Mucosa of gallbladder (tissue), 1 donor: ENCODE results near the gene HIVEP3. TPM values are rescaled to one million over a fixed set of nuclear protein-coding genes. Genes with fewer than 3 reads are reported as not detected.

Experiments
- DNase-seq: peaks from one replicate; pipeline ENCODE4 v3.0.0-alpha.2; 2020; ENCODE audit warnings: low spot score
- total RNA-seq: library from RNA; stranded (reverse); gene quantifications from one replicate; pipeline ENCODE4 v1.2.1, GENCODE V29; 2021
- donor health status: DM: no; HTN: no; CAD: no.

The HIVEP3 gene
- total RNA-seq, 1 donor from 2014 or later, result 8.7 TPM

DNA sequence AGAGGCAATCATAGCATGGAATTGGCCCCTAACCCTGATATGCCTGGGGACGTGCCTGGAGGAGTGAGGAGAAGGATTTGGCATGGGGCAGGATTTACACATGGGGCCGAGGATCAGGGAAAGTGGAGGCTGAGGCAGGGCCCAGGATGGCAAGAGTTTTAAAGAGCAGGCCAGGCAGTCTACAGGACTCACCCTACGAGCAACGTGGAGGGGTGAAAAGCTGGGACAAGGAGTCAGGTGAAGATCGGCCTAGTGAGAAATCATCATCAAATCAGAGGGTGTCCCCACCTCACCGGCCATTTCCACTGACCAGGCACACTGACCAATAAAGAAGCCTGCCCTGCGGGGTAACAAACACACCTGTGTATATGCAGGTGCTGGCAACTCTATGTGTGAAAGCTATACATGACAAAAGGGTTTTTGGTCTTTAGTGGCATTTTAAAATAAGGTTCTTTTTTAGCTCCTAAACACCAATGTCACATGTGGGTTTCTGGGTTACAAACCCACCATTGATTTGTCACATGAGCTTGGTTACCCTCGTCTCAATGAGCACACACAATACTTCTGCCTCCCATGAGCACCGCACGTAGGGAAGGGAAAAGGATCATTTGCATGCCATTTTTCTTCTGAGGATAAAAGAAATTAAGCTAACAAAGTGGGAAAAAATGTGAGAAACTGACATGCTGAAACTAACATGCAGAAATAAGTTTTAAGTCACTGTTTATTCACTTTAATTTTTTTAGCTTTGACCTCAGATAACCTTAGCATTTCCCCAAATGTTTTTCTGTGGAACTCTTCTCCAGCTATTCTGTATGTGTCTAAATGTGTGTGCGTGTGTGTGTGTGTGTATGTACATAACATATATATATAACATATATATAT, 266.1 kb downstream of the HIVEP3 start:
- no peak for DNase-seq

DNA sequence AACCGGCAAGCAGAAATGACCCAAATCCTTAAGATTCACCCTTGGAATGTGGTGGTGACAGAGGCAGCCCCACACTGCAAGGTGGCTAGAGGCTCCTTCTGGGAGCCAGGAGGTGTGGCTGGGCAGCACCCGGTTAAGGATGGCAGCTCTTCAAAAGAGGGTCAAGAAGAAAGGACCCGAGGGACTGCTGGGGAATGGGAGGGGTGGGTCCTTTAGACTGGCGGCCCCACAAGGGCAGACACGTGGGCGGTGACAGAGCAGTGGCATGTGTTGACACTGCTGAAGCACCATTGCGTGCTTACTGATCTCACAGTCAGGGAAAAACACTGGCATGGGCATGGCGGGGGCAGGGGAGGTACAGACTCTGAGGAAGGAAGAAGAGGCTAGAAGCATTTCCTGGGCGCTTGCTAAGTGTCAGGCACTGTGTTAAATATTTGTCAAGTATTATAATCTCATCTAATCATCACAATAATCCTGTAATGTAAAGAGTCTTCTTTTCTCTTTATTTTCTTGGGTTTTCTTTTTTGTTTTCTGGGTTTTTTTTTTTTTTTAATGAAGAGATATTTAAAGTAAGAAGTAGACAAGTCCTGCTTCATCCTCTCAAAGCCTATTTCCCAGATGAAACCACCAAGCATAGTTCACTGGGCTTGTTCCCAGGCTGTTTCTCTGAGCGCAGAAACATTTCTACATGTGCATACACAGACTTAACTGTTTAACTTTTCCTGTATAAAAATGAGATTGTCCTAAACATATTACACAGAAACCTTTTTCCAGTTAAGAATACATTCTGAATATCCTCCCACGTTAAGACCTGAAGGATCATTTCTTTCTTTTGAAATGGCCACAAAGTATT, 268.5 kb downstream of the HIVEP3 start:
- DNase-seq, result no peak

DNA sequence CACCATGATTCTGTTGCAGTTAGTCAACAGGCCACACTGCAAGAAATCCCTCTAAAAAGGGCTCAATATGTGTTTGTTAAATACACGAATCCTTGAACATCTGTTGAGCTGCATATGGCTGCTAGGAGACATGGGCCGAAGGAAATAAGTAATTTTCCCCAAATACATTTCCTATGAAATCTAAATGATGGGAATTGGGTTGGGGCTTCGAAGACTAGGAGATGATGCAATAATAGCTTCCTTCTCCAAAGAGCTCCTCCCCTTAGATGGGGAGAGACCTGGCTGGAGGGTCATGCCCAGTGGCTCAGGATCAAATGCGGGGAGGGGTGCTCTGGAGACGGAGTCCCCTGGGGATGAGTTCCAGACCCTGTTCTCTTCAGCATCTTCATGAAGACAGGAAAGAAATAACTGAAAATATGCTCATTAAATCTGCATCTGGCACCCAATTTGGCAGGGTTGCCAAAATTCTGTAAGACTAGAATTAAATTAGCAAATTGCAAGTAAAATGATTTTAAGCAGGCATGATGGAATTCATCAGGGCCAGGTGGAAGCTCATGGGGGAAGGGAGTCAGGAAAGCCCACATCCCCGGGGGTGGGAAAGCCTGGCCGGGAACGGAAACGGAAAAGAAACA, 269.2 kb downstream of the HIVEP3 start:
- no peak for DNase-seq

DNA sequence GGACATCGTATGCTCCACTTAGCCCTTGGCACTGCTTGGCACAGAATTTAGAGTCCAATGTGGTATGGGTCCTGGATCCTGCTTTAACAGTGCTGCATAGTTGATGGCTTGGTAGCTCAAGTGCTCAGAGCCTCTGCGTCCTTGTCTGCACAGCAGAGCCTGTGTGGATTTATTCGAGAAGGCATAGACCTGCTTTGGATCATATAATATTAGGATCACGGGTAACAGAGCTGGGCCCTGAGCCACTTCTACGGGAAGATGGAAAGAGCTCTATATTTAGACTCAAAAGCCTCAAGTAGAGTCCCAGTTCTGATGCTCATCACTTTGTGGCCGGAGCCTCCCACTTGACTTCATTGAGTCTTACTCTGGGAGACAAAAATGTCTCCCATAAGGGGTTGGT, 269.9 kb downstream of the HIVEP3 start:
- DNase-seq, result no peak

DNA sequence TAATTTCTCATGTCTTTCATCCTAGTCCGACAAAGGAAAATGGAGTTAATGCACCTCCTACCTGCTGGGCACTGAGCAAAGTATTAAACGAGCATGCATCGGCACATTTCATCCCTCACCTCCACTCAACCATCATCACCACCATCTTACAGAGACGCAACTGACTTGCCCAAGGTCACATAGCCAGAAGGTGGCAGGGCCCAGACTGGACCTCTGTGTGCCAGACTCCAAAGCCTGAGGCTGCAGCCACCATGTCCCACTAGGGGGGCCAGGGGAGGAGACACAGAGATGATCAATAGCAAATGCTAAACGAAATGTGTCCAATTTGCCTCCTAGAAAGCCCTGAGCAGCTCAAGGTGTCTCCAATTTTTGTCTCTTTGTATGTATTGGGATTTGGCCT, 270.5 kb downstream of the HIVEP3 start:
- no peak for DNase-seq

DNA sequence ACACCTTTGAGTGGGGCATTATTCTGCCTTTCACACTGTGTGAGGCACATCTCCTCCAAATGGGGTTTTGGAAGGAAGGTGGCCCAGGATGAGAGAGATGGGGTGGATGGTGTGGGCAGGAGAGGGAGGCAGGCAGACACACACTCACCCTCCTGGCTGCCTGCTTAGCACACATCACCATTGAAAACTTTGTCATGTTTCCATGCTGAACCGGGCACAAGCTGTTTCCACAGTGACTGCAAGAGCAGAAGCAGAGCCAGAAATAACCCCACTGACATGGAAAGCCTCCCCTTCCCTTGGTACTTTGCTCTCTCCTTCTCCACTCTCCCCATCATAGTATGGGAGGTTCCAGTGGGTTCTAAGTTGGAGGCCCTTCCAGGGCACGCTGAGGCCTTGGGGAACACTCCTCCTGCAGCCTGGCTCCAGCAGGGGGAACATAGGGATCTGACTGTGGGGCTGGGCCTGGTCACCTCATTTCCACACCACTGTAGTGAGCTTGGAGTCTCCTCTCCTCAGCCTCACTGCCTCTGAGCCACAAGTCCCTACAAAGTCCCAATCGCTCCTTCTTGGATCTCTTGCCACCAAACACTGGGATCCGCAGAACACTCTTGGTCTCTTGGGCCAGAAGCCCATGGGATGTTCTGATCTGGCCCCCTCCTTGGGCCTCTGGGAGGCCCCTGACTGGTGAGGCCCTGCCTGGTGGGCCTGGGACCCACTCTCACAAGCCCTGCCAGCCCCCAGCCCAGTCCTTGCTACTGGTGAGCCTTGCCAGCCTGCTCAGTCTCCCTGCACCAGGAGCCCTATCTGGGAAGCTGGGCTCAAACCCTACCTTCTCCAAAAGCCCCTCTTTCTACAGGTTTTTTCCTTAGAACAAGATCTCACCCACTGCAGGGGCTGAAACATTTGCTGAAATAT, 271.2 kb downstream of the HIVEP3 start:
- no peak for DNase-seq

DNA sequence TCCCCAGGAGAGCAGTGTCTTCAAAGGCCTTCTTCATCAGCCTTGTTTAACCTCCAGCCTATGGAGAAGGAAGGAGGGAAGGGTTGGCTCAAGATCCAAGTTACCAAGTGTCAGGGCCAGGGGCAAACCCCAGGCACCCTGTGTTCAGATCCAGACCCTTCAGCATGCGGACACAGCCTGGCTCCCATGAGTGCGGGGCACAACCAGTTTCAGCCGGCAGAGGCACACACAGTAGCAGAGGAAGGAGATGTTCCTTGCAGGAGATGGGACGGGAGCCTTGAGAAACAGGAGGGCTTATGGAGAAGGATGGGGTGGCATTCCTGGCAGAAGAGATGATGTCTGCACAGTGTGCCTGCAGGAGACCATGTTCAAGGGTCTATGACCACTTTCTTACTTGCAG, 272.5 kb downstream of the HIVEP3 start:
- no peak for DNase-seq

DNA sequence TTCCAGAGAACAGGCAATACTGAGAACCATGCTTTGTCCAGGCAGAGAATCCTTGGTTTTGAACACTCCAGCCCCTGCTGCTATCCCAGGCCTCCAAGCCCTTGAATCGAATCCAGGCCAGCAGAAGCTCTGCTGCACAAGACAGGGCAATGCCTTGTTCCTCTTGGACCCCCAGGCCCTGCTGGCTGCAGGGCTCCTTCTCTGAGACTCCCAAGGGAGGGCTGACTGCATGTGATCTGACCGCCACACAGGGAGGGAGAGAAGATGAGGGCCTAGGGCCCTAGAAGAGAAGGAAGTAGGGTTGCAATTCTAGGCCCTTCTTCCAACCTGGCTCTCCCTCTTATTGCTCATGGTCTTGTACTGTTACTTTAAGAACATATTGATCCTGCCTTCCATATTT, 273.7 kb downstream of the HIVEP3 start:
- DNase-seq, result no peak

DNA sequence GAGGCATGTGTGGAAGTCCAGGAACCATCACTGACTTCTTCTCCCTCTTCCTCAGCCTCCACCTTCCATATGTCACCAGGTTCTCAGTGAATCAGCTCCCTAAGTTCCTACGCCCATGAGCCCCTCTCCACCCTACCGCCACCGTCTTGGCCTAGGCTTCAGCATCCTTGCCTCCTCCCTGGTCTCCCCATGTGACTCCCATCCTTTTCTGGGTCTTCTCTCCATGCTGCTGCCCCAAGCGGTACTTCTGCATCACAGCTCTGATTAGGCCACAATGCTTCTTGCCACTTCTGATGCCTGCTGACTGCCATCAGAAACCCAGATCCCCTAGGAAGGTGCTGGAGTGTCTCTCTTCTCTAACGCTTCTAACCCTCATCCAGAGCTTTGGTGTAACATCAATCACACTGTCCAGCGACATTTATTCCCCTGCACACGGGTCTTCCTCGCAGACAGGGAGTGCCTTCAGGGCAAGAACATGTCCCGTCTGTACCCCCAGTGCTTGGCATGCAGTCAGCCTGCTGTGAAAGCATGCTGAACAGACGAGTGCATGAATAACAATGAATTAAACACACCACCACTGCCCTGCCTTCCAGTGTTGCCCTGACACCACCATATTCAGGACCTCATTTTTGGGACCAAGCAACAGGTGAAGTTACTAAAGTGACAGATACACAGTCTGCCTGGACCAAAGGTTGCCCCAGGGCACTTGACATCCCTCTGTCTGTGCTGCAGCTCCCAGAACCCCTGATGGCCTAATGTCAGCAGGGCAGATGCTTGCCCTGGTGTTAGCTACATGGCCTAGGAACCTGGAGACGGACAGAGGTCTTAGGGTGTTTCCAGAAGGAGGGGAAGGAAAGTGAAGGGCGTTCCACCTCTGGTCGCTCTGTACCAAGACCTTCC, 275.6 kb downstream of the HIVEP3 start:
- no peak for DNase-seq

DNA sequence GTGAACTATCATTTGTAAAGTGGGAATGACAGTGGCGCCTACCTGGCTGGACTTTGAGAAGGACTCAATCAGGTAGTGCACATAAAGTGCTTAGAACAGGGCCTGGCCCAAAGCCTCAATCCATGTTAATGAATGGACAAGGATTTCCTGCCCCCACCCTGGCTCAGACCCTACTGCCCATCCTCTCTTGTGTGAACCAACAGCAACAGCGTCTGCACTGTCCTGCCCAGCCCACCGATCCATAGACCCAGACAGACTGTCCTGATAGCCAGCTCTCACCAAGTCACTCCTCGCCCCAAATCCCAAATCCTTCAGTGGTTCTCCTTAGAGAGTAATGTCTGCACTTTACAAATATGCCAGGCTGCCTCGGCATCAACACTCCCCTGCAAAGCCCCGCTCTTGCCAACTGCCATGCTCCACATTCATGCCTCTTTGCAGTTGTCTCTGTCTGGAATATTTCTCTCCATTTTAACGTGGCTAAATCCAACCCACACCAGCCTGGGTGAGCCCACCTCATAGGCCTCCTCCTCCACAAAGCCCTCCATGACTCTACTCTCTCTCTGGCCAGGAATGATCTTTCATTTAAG, 276.7 kb downstream of the HIVEP3 start:
- DNase-seq, result no peak

DNA sequence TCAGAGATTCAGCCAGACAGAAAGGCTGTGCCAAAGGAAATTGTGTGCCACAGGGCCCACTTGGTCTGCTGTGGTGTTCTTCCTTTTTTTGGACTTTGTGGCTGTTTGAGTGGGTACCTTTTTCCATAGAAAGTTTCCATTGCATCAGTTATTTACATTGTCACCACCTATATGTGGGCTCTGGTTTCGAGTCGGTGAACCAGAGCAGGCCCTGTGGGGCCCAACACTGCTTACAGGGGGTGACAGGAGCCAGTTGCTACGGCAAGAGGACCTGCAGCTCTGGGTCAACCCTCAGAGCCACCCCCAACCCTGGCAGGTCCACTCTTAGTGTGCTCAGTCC, 277.3 kb downstream of the HIVEP3 start:
- no peak for DNase-seq

DNA sequence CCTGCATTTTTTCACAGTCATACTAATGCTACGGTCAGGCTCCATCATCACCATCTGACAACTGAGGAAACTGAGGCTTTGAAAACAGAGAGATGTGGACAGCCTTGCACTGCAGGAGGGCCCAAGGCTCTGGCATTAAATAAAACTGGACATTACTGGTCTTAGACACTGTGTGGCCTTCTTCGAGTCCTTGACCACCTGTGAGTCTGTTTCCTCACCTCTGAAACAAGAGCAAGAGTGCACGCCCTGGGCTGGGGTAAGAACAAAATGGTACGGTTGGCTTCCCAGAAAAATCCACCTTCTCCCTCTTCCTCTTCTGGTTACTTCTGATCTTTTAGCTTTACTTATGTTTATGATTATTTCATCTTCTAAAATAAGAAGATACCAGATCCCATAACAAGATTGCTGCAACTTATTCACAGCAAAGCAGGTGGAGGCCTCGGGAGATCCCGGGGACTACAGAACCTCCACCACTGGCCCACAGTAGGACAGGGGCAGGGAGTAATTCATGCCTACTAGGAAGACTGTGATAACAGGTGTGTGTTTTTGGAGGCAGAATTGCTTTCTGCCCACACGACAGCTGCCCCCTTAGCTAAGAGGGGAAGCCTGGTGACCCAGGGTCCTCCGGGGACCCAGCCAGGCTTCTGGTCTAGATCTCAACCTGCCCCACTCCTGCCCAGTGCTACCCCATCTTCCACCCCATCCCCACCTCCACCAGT, 277.8 kb downstream of the HIVEP3 start:
- DNase-seq, result no peak

DNA sequence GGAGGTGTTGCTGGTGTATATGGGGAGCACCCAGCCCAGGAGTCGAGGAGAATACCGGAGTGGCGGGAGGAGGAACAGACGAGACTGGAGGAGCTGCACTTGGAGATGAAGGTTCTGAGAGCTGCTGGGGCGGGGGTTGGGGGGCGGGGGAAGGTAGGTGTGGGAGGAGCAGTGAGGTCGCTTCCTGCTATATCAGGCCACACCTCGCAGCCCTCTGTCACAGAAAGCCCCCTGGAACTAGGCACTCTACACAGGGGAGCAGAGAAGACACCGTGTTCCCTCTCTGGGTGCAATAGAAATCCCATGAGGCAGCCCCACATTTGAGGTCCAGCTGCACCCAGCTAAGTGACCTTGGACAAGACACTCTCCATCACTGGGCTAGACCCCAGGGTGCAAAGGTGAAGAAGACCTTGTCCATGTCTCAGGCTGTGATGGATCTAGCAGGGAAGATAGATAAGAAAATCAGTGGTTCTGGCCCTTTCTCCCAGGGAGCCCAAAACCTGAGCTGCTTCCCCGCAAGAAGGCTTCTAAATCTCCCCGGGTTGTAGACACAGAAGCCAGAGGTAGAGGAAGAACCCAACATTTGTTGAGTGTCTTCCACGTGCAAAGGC, 278.5 kb downstream of the HIVEP3 start:
- no peak for DNase-seq

DNA sequence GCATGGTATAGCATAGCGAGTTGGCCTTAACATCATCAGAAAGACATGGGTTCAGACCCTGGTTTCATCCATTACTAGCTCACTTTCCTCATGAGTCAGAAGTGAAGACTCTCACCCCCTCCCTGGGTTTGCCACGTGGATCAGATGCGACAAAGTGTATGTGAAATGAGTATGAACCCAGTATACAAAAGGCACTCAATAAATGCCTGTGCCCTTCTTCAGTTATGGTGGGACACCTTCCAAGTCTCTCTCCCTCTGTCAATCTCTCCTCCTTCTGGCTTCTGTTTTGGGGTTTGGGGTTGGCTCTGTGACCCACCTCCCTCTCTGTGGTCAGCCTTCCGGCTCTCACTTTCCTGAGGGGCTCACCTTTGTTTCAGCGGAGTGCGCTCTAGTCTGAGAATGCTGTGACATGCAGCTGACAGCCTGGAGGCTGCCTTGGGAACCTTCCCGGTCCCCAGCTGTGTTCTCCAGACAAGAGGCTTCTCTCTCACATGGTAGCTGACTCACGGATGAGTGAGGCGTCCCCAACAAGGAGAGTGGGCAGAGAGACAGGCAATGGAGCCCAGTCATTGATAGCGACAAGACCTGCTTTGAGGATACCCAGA, 279.3 kb downstream of the HIVEP3 start:
- no peak for DNase-seq

DNA sequence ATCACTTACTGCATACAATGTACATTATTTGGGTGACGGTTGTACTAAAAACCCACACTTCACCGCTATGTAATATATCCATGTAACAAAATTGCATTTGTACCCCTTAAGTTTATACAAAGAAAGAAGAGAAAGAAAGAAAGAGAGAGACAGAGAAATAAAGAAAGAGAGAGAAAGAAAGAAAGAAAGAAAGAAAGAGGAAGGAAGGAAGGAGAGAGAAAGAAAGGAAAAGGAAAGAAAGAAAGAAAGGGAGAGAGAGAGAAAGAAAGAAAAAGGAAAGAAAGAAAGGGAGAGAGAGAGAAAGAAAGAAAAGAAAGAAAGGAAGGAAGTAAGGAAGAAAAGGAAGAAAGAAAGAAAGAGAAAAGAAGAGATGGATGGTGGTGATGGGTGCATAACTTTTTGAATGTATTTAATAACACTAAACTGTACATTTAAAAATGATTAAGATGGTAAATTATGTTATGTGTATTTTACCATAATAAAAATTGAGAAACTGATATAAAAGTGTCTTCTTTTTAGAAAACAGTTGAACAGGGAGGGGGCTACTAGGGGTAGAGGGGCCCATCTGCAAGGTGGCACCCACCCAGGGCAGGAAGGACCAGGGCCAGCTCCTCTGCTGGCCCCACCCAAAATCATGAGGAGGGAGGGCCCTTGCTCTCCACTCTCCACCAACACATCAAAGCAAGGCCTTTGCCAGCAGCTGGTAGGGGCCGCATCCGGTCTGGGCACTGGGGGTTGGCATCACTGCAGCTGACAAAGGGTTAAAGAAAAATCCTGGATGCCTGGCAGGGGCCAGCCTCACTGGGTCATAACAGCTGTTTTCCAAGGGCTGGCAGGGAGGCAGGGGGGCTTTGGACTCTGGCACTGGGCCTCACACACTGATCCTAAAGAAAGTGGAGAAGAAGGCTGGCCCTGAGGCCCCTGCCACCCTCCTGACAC, 280.4 kb downstream of the HIVEP3 start:
- DNase-seq, result no peak

DNA sequence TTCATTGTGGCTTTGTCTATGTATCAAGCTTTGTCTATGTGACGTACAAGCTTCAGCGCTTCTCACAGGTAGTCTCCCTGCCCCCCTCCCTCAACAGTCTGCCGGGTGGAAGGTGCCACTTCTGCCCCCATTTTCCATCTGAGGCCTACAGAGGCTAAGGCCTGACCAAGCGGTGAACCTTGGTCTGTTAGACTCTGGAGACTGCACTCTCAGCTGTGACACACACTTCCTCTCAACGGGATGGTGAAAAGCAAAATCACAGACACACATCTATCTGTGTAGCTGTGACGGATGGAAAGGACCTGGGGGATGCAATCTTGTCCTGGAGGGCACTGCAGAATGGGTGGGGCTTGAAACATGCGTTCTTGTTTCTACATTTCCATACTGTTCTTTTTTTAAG, 281.4 kb downstream of the HIVEP3 start:
- no peak for DNase-seq

DNA sequence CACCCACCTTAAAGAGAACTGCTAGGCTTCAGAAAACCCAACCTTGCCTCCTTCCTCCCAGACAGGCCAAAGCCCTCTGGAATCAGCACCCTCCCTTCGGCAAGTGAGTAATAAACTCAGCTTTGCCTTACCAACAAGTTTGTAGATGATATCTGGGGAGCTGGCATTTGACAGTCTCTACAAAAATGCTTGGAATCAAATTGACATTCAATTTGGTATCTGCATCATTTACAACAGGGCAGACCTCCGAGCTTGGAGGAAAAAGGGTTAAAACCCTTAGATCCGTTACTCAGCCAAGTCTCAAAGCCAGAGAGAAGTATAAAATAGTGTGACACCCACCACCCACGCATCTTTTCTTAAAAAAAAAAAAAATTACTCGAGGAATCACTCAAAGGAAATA, 285.0 kb downstream of the HIVEP3 start:
- no peak for DNase-seq
